IMR-90 (cell line): ENCODE data around the gene DNAJC5. TPM values are rescaled to one million over a fixed set of nuclear protein-coding genes. Genes with fewer than 3 reads are reported as not detected.

Experiments
- ATAC-seq: fragments of 200-7000 bp; cut with Tn5 transposase; 2 replicates; pipeline ENCODE4 v1.9.1; 2020; ENCODE audit warnings: low read depth, mild to moderate bottlenecking, moderate library complexity
- BruUV-seq: library from RNA; stranded (reverse); fragments of 400-500 nt; replicated peaks from 2 replicates; lab custom pipeline; 2021; lab: Mats Ljungman, UMichigan
- CTCF ChIA-PET: fragments of 300-600 bp; formaldehyde crosslinking; extraction: SDS; loops from one replicate; lab custom pipeline; 2021; ENCODE audit warnings: antibody characterized with exemption; lab: Yijun Ruan, JAX
- POLR2A ChIA-PET: fragments of 300-600 bp; sonication (Branson Sonifier 250); formaldehyde crosslinking; loops from one replicate; lab custom pipeline; 2022; ENCODE audit warnings: antibody characterized with exemption; ENCODE audit not compliant: unreplicated experiment; lab: Charles Lee
- DNase-seq: peaks from one replicate; pipeline ENCODE4 v3.0.0; 2013
- H2AFZ ChIP-seq: replicated peaks from 2 replicates; pipeline ENCODE3; 2013; ENCODE audit warnings: low read length, mild to moderate bottlenecking; ENCODE audit not compliant: poor library complexity
- H2AK5ac ChIP-seq: 2 replicates; pipeline ENCODE4 v1.6.1; 2013; ENCODE audit warnings: low read depth, low read length, inconsistent platforms
- H2AK9ac ChIP-seq: replicated peaks from 2 replicates; pipeline ENCODE3; 2013; ENCODE audit warnings: mild to moderate bottlenecking, low read depth, low read length, moderate library complexity; ENCODE audit not compliant: poor library complexity
- H2BK120ac ChIP-seq: 2 replicates; pipeline ENCODE4 v1.6.1; 2013; ENCODE audit warnings: low read depth, low read length, inconsistent platforms
- H2BK15ac ChIP-seq: 3 replicates; pipeline ENCODE4 v1.6.1; 2013; ENCODE audit warnings: low read depth, low read length, inconsistent platforms
- H2BK20ac ChIP-seq: 2 replicates; pipeline ENCODE4 v1.6.1; 2013; ENCODE audit warnings: low read depth, mild to moderate bottlenecking, inconsistent platforms, low read length, moderate library complexity
- H2BK5ac ChIP-seq: 2 replicates; pipeline ENCODE4 v1.6.1; 2013; ENCODE audit warnings: mild to moderate bottlenecking, low read depth, low read length, inconsistent platforms; ENCODE audit not compliant: poor library complexity, severe bottlenecking
- H3K14ac ChIP-seq: replicated peaks from 2 replicates; pipeline ENCODE4 v1.6.1; 2013; ENCODE audit warnings: low read depth, low read length, inconsistent platforms
- H3K18ac ChIP-seq: 2 replicates; pipeline ENCODE4 v1.6.1; 2013; ENCODE audit warnings: low read depth, low read length, control low read depth
- H3K23ac ChIP-seq: 2 replicates; pipeline ENCODE4 v1.6.1; 2013; ENCODE audit warnings: low read depth, low read length, inconsistent platforms
- H3K27ac ChIP-seq: 2 replicates; pipeline ENCODE4 v1.5.1; 2013; ENCODE audit warnings: mild to moderate bottlenecking, control low read depth, low read length; ENCODE audit not compliant: insufficient read depth
- H3K27me3 ChIP-seq: 2 replicates; pipeline ENCODE4 v1.6.1; 2013; ENCODE audit warnings: low read length; ENCODE audit not compliant: control insufficient read depth, insufficient read depth
- H3K36me3 ChIP-seq: 2 replicates; pipeline ENCODE4 v1.6.1; 2013; ENCODE audit warnings: low read length, mixed read lengths; ENCODE audit not compliant: control insufficient read depth, insufficient read depth
- H3K4ac ChIP-seq: 2 replicates; pipeline ENCODE4 v1.6.1; 2013; ENCODE audit warnings: low read depth, low read length, inconsistent platforms
- H3K4me1 ChIP-seq: 2 replicates; pipeline ENCODE4 v1.6.1; 2013; ENCODE audit warnings: low read length, mixed read lengths; ENCODE audit not compliant: control insufficient read depth, insufficient read depth
- H3K4me2 ChIP-seq: 2 replicates; pipeline ENCODE4 v1.6.1; 2013; ENCODE audit warnings: low read depth, mild to moderate bottlenecking, control low read depth, low read length, moderate library complexity
- H3K4me3 ChIP-seq: 2 replicates; pipeline ENCODE4 v1.5.1; 2013; ENCODE audit warnings: low read depth, mild to moderate bottlenecking, control low read depth, low read length, moderate library complexity; ENCODE audit not compliant: insufficient read depth
- H3K56ac ChIP-seq: 2 replicates; pipeline ENCODE4 v1.6.1; 2013; ENCODE audit warnings: low read length, inconsistent platforms; ENCODE audit not compliant: insufficient read depth; ENCODE audit errors: extremely low read depth
- H3K79me1 ChIP-seq, 2 experiments: 2 replicates each; pipeline ENCODE4 v1.6.1; 2013; ENCODE audit warnings: low read length in 2 of 2, inconsistent platforms in 1 of 2, low read depth in 1 of 2
- H3K9ac ChIP-seq: 2 replicates; pipeline ENCODE4 v1.6.1; 2013; ENCODE audit warnings: low read depth, low read length, control low read depth
- H3K9me1 ChIP-seq: 2 replicates; pipeline ENCODE4 v1.6.1; 2013; ENCODE audit warnings: low read length, inconsistent platforms; ENCODE audit not compliant: insufficient read depth
- H3K9me3 ChIP-seq: 2 replicates; pipeline ENCODE4 v1.6.1; 2013; ENCODE audit warnings: low read length; ENCODE audit not compliant: control insufficient read depth, insufficient read depth
- H4K20me1 ChIP-seq: 2 replicates; pipeline ENCODE4 v1.6.1; 2013; ENCODE audit warnings: low read length, inconsistent platforms; ENCODE audit not compliant: insufficient read depth
- H4K5ac ChIP-seq: 2 replicates; pipeline ENCODE4 v1.6.1; 2013; ENCODE audit warnings: mild to moderate bottlenecking, low read depth, low read length, control low read depth
- H4K8ac ChIP-seq, 2 experiments: 2 replicates each; pipeline ENCODE4 v1.6.1; 2013; ENCODE audit warnings: low read depth in 2 of 2, low read length in 2 of 2, control low read depth in 1 of 2, inconsistent platforms in 1 of 2
- H4K91ac ChIP-seq: 2 replicates; pipeline ENCODE4 v1.6.1; 2013; ENCODE audit warnings: low read depth, low read length, inconsistent platforms; ENCODE audit not compliant: insufficient read depth
- RAD21 ChIP-seq: IDR thresholded peaks from 2 replicates; pipeline ENCODE4 v1.6.1; 2012; ENCODE audit warnings: low read length, improper control_type of control experiment
- RCOR1 ChIP-seq: IDR thresholded peaks from 2 replicates; pipeline ENCODE4 v1.6.1; 2012; ENCODE audit warnings: mild to moderate bottlenecking, low read length, improper control_type of control experiment; ENCODE audit not compliant: insufficient replicate concordance
- USF2 ChIP-seq: fragments of 150-350 bp; IDR thresholded peaks from 2 replicates; pipeline ENCODE4 v1.6.1; 2017; ENCODE audit warnings: mild to moderate bottlenecking, antibody characterized with exemption, low read length, low read depth
- WGBS, 2 experiments: methylation state at CpG; one replicate each; pipeline versions ENCODE4 v1.1.5 to v1.1.7; 2013; ENCODE audit warnings: missing lambda C conversion rate in 2 of 2; ENCODE audit not compliant: insufficient read length in 1 of 2; ENCODE audit errors: extremely low coverage in 2 of 2; 5-methylcytosine and 5-hydroxymethylcytosine counted together
- dilution Hi-C: fragments of 300-500 bp; cut with HindIII; formaldehyde crosslinking; loops from one replicate; pipeline ENCODE4 v1.14.3; 2018; ENCODE audit warnings: low sequenced_read_pairs; ENCODE audit not compliant: unreplicated experiment
- in situ Hi-C: fragments of 300-500 bp; cut with MboI; formaldehyde crosslinking; loops from 3 replicates; pipeline ENCODE4 v1.14.3; 2019; ENCODE audit warnings: low sequenced_read_pairs, inconsistent platforms, mixed read lengths
- intact Hi-C: fragments of 100-400 bp; cut with micrococcal nuclease; formaldehyde crosslinking; loops from 2 replicates; pipeline ENCODE4 v1.10.0; 2022
- polyA plus RNA-seq, 3 experiments: library from polyadenylated mRNA; depleted of rRNA; stranded (reverse); fragments of >200 nt; gene quantifications; 2 replicates each; pipeline ENCODE4 v1.2.3, GENCODE V29; 2012; ENCODE audit warnings: low replicate concordance in 1 of 3
- total RNA-seq: library from RNA; depleted of rRNA; stranded (reverse); fragments of >200 nt; gene quantifications from 2 replicates; pipeline ENCODE4 v1.2.3, GENCODE V29; 2012

DNAJC5 gene
- total and polyA plus RNA-seq, 2 of the 4 experiments (the other 2 are of a cell fraction): 35.6 to 45.2 TPM

GRCh38 chr20:63963784-63964301 lies 68.9 kb downstream of the DNAJC5 start:
- H3K4me1 ChIP-seq: peaks cover 3% of the 10 kb centered on the region
- H3K27ac ChIP-seq: no peak overlapping the region
- ATAC-seq (no peak), DNase-seq (no peak)
- no peak overlapping the region for H2BK120ac ChIP-seq
- H3K56ac ChIP-seq: no peak overlapping the region
- no peak overlapping the region for H3K4me2 ChIP-seq
- no peak overlapping the region for H4K91ac ChIP-seq
- TF ChIP-seq USF2 (no peak), RCOR1 (no peak), RAD21 (no peak)
- H4K20me1 ChIP-seq: no peaks in the 10 kb centered on the region; the same call in none of the 2 replicates
- dilution Hi-C loops (no loop called here), in situ Hi-C loops (no loop called here), intact Hi-C loops (no loop called here)
- no TSS peak for BruUV-seq
- no peak overlapping the region for H3K14ac ChIP-seq
- no peak overlapping the region for H2BK5ac ChIP-seq
- 96% methylated on average over 4 of the region's 16 CpGs; no CpG with 5 or more reads in 1 of the 2 experiments for WGBS, 2 experiments
- CTCF ChIA-PET: no interaction called here
- no peak overlapping the region for H2AK9ac ChIP-seq
- H4K5ac ChIP-seq: no peak overlapping the region
- H3K79me1 ChIP-seq: peaks cover 9 to 21% of the 10 kb centered on the region in 2 experiments
- H3K4me3 ChIP-seq: no peak overlapping the region
- POLR2A ChIA-PET: no interaction called here
- no peak overlapping the region for H3K9ac ChIP-seq
- no peak overlapping the region for H4K8ac ChIP-seq
- no peak overlapping the region for H2AK5ac ChIP-seq
- H3K9me3 ChIP-seq: no peaks in the 10 kb centered on the region
- H3K4ac ChIP-seq: no peak overlapping the region
- H3K9me1 ChIP-seq: peaks cover 1% of the 10 kb centered on the region; the same call in 1 of the 2 replicates
- no peak overlapping the region for H2BK20ac ChIP-seq
- no peak overlapping the region for H2AFZ ChIP-seq
- no peak overlapping the region for H2BK15ac ChIP-seq
- peaks cover 64% of the 10 kb centered on the region for H3K36me3 ChIP-seq
- no peaks in the 10 kb centered on the region for H3K27me3 ChIP-seq
- no peak overlapping the region for H3K18ac ChIP-seq
- no peak overlapping the region for H3K23ac ChIP-seq
